Loucy (cell line): Measurements from ENCODE around the gene BBOX1.
"Not testable (repeated sequence)": the region's sequence is repeated elsewhere in the genome, so short reads cannot be mapped to it uniquely, and the experiment has no call there.

Experiments used
- H2AFZ ChIP-seq: fragments of 200-600 bp; sonication (generic); 2 replicates; pipeline ENCODE4 v1.6.0; 2016; ENCODE audit warnings: antibody characterized with exemption, mild to moderate bottlenecking, low read length, moderate library complexity
- H3F3A ChIP-seq: fragments of 200-600 bp; 2 replicates; pipeline ENCODE4 v1.6.0; 2016; ENCODE audit warnings: antibody characterized with exemption, low read depth, mild to moderate bottlenecking
- H3K27me3 ChIP-seq: fragments of 200-600 bp; sonication (generic); 2 replicates; pipeline ENCODE4 v1.6.1; 2014; ENCODE audit warnings: low read length, mild to moderate bottlenecking; ENCODE audit not compliant: insufficient read depth, poor library complexity, severe bottlenecking
- H3K36me3 ChIP-seq: fragments of 200-600 bp; sonication (generic); 2 replicates; pipeline ENCODE4 v1.6.1; 2016; ENCODE audit warnings: low read length; ENCODE audit not compliant: insufficient read depth
- H3K4me1 ChIP-seq: fragments of 200-600 bp; sonication (generic); 2 replicates; pipeline ENCODE4 v1.5.1; 2014; ENCODE audit warnings: low read length, mild to moderate bottlenecking; ENCODE audit not compliant: insufficient read depth, poor library complexity, severe bottlenecking
- H3K4me2 ChIP-seq: fragments of 200-600 bp; sonication (generic); 2 replicates; pipeline ENCODE4 v1.6.0; 2014; ENCODE audit warnings: antibody characterized with exemption, low read length, low read depth, mild to moderate bottlenecking; ENCODE audit not compliant: poor library complexity, severe bottlenecking
- H3K4me3 ChIP-seq: fragments of 200-600 bp; sonication (generic); 2 replicates; pipeline ENCODE4 v1.5.1; 2014; ENCODE audit warnings: low read length, mild to moderate bottlenecking, mixed read lengths; ENCODE audit not compliant: poor library complexity, severe bottlenecking
- H3K79me2 ChIP-seq: fragments of 200-600 bp; sonication (generic); 2 replicates; pipeline ENCODE4 v1.6.1; 2014; ENCODE audit warnings: low read length; ENCODE audit not compliant: insufficient read depth
- H3K9ac ChIP-seq: fragments of 200-600 bp; sonication (generic); 2 replicates; pipeline ENCODE4 v1.6.0; 2014; ENCODE audit warnings: mild to moderate bottlenecking, low read depth, low read length, moderate library complexity; ENCODE audit not compliant: poor library complexity, severe bottlenecking
- H3K9me2 ChIP-seq: fragments of 200-600 bp; sonication (generic); replicated peaks from 2 replicates; pipeline ENCODE4 v1.6.1; 2016; ENCODE audit warnings: low read depth, low read length, mixed read lengths
- H3K9me3 ChIP-seq: fragments of 200-600 bp; sonication (generic); 2 replicates; pipeline ENCODE4 v1.6.1; 2014; ENCODE audit warnings: mild to moderate bottlenecking, antibody characterized with exemption, low read length, low read depth; ENCODE audit not compliant: insufficient read depth
- H4K20me1 ChIP-seq: fragments of 200-600 bp; sonication (generic); 2 replicates; pipeline ENCODE4 v1.6.0; 2014; ENCODE audit warnings: antibody characterized with exemption, low read length, mild to moderate bottlenecking; ENCODE audit not compliant: insufficient read depth, poor library complexity, severe bottlenecking
- CTCF ChIP-seq: fragments of 200-600 bp; sonication (generic); conservative IDR thresholded peaks from 2 replicates; pipeline ENCODE4 v1.5.1; 2014; ENCODE audit warnings: mild to moderate bottlenecking, antibody characterized with exemption, low read length
- EZH2phosphoT487 ChIP-seq: fragments of 200-600 bp; IDR thresholded peaks from 2 replicates; pipeline ENCODE4 v1.6.1; 2018; ENCODE audit warnings: antibody characterized with exemption, mild to moderate bottlenecking, moderate library complexity, borderline replicate concordance

Gene BBOX1

GRCh38 chr11:27130806-27131205 lies 90.2 kb downstream of the BBOX1 start:
- Histone ChIP-seq H3F3A (no peaks in the 10 kb centered on the region), H3K9me3 (peaks cover 6% of the 10 kb centered on the region; the same call in 1 of the 2 replicates), H3K36me3 (no peaks in the 10 kb centered on the region), H3K4me3 (no peak overlapping the region), H3K9me2 (no peaks in the 10 kb centered on the region), H3K9ac (no peak overlapping the region), H2AFZ (no peak overlapping the region), H3K4me1 (no peaks in the 10 kb centered on the region), H3K4me2 (no peak overlapping the region), H3K27me3 (no peaks in the 10 kb centered on the region), H3K79me2 (no peaks in the 10 kb centered on the region), H4K20me1 (no peaks in the 10 kb centered on the region)
- no peak for TF ChIP-seq CTCF
- no peak for TF ChIP-seq EZH2phosphoT487

- not testable (repeated sequence) for H3K4me2 ChIP-seq, H4K20me1 ChIP-seq, H3F3A ChIP-seq, H3K36me3 ChIP-seq, H3K9ac ChIP-seq, H3K4me1 ChIP-seq, H3K9me3 ChIP-seq, H2AFZ ChIP-seq, H3K4me3 ChIP-seq, H3K27me3 ChIP-seq, H3K79me2 ChIP-seq, H3K9me2 ChIP-seq
Observed at GRCh38 chr11:27135924-27136329, 95.3 kb downstream of the BBOX1 start.

GRCh38 chr11:27138716-27139115 lies 98.1 kb downstream of the BBOX1 start:
- TF ChIP-seq EZH2phosphoT487 = no peak
- no peaks in the 10 kb centered on the region for H3K4me1 ChIP-seq
- no peaks in the 10 kb centered on the region for H3K27me3 ChIP-seq
- H3K9ac ChIP-seq = no peak overlapping the region
- H3K36me3 ChIP-seq = no peaks in the 10 kb centered on the region
- H3K79me2 ChIP-seq = no peaks in the 10 kb centered on the region
- no peak overlapping the region for H3K4me2 ChIP-seq
- H3K9me3 ChIP-seq = peaks cover 17% of the 10 kb centered on the region; the same call in 1 of the 2 replicates
- no peaks in the 10 kb centered on the region for H3K9me2 ChIP-seq
- no peaks in the 10 kb centered on the region for H3F3A ChIP-seq
- H4K20me1 ChIP-seq = no peaks in the 10 kb centered on the region
- H3K4me3 ChIP-seq = no peak overlapping the region
- H2AFZ ChIP-seq = no peak overlapping the region

GRCh38 chr11:27139742-27140367 lies 99.2 kb downstream of the BBOX1 start:
- H2AFZ ChIP-seq = no peak overlapping the region
- H3K9ac ChIP-seq = no peak overlapping the region
- H3F3A ChIP-seq = no peaks in the 10 kb centered on the region
- no peaks in the 10 kb centered on the region for H4K20me1 ChIP-seq
- TF ChIP-seq CTCF (no peak), EZH2phosphoT487 (no peak)
- no peak overlapping the region for H3K4me2 ChIP-seq
- H3K79me2 ChIP-seq = no peaks in the 10 kb centered on the region
- no peaks in the 10 kb centered on the region for H3K27me3 ChIP-seq
- H3K9me3 ChIP-seq = peaks cover 15% of the 10 kb centered on the region; the same call in 1 of the 2 replicates
- no peaks in the 10 kb centered on the region for H3K36me3 ChIP-seq
- H3K4me3 ChIP-seq = no peak overlapping the region
- H3K4me1 ChIP-seq = no peaks in the 10 kb centered on the region
- H3K9me2 ChIP-seq = no peaks in the 10 kb centered on the region
